Erythroblast (primary cell): ENCODE data around the gene C2CD2.

Experiments used
- GATA1 ChIP-seq: IDR thresholded peaks from 2 replicates; pipeline ENCODE4 v1.6.1; 2011; ENCODE audit warnings: low read depth, mild to moderate bottlenecking, control low read depth, low read length, moderate library complexity
- POLR2A ChIP-seq: IDR thresholded peaks from 2 replicates; pipeline ENCODE4 v1.6.1; 2011; ENCODE audit warnings: mild to moderate bottlenecking, low read length

DNA sequence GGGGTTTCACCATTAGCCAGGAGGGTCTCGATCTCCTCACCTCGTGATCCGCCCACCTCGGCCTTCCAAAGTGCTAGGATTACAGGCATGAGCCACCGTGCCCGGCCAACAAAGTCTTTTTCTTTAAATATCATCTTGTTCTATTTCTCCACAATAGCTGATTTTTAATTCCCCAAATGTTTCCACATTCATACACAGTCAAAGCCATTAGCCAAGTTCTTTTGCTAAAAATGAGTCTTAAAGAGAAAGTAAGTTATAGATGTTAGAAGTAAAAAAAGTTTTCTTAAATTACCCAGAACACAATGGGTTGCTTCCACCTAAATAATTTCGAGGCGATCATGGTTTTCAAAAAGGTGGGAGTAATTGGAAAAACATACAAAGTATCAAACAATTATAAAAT, 30.6 kb downstream of the C2CD2 start:
- no peak for TF ChIP-seq POLR2A
- no peak for TF ChIP-seq GATA1
